A673 (cell line): ENCODE measurements around the gene TRMT61A. TPM values are rescaled to one million over a fixed set of nuclear protein-coding genes. Genes with fewer than 3 reads are reported as not detected.

ENCODE experiments used
- BruUV-seq: library from RNA; stranded (reverse); fragments of 400-500 nt; replicated peaks from 2 replicates; lab custom pipeline; 2021; lab: Mats Ljungman, UMichigan
- CTCF ChIA-PET: fragments of 300-600 bp; sonication (Branson Sonifier 250); formaldehyde crosslinking; loops from one replicate; lab custom pipeline; 2022; ENCODE audit warnings: antibody characterized with exemption; lab: Charles Lee
- POLR2A ChIA-PET: fragments of 300-600 bp; sonication (Branson Sonifier 250); formaldehyde crosslinking; loops from one replicate; lab custom pipeline; 2022; ENCODE audit warnings: antibody characterized with exemption; ENCODE audit not compliant: low non-redundant PET; lab: Charles Lee
- DNase-seq: peaks from one replicate; pipeline ENCODE4 v3.0.0-alpha.2; 2015; ENCODE audit warnings: low spot score
- H3K27ac ChIP-seq: fragments of 200-600 bp; sonication (generic); 2 replicates; pipeline ENCODE4 v1.5.1; 2016; ENCODE audit warnings: mixed run types, low read depth, mild to moderate bottlenecking, mixed read lengths, antibody characterized with exemption, low read length; ENCODE audit not compliant: poor library complexity, severe bottlenecking
- H3K27me3 ChIP-seq: fragments of 200-600 bp; sonication (generic); replicated peaks from 2 replicates; pipeline ENCODE4 v1.6.1; 2017; ENCODE audit warnings: mixed run types, low read depth, mild to moderate bottlenecking, mixed read lengths, antibody characterized with exemption, low read length; ENCODE audit not compliant: insufficient read depth, poor library complexity
- H3K36me3 ChIP-seq: fragments of 200-600 bp; sonication (generic); 2 replicates; pipeline ENCODE4 v1.6.1; 2016; ENCODE audit warnings: mixed run types, mild to moderate bottlenecking, mixed read lengths, antibody characterized with exemption, low read length; ENCODE audit not compliant: insufficient read depth, poor library complexity, severe bottlenecking
- H3K4me1 ChIP-seq: fragments of 200-600 bp; sonication (generic); 2 replicates; pipeline ENCODE4 v1.6.1; 2017; ENCODE audit warnings: mixed run types, mild to moderate bottlenecking, mixed read lengths, antibody characterized with exemption, low read length; ENCODE audit not compliant: insufficient read depth, poor library complexity, severe bottlenecking
- H3K4me3 ChIP-seq: fragments of 200-600 bp; sonication (generic); 2 replicates; pipeline ENCODE4 v1.5.1; 2016; ENCODE audit warnings: low read depth, mixed run types, mild to moderate bottlenecking, mixed read lengths, low read length; ENCODE audit not compliant: poor library complexity, severe bottlenecking
- H3K9me3 ChIP-seq: fragments of 200-600 bp; sonication (generic); 2 replicates; pipeline ENCODE4 v1.6.1; 2016; ENCODE audit warnings: mixed run types, low read depth, mild to moderate bottlenecking, mixed read lengths, antibody characterized with exemption, low read length; ENCODE audit not compliant: poor library complexity, severe bottlenecking
- EZH2 ChIP-seq: fragments of 200-600 bp; sonication (generic); IDR thresholded peaks from 2 replicates; pipeline ENCODE4 v1.6.1; 2017; ENCODE audit warnings: borderline replicate concordance, low read depth, mild to moderate bottlenecking, mixed read lengths, antibody characterized with exemption, low read length; ENCODE audit not compliant: poor library complexity, severe bottlenecking
- intact Hi-C: fragments of 100-400 bp; cut with micrococcal nuclease; formaldehyde crosslinking; loops from one replicate; pipeline ENCODE4 v1.10.0; 2022; ENCODE audit not compliant: unreplicated experiment
- total RNA-seq: library from RNA; stranded (reverse); gene quantifications from 2 replicates; pipeline ENCODE4 v1.2.3, GENCODE V29; 2021
- TF ChIP-seq, protein P1 (sequence below): fragments of 300-800, 200-600 bp; sonication (generic); conservative IDR thresholded peaks from 2 replicates; pipeline ENCODE4 v1.5.1; 2017; ENCODE audit warnings: low read depth, mild to moderate bottlenecking, antibody characterized with exemption, low read length, moderate library complexity, mixed read lengths

The TRMT61A gene
- total RNA-seq, 1 experiment from 2014 or later: 23.6 TPM

- BruUV-seq: TSS peak; percentile 23
- H3K36me3 ChIP-seq: peaks cover 15% of the 10 kb centered on the region
Observed at GRCh38 chr14:103574104-103574503, 45.1 kb downstream of the TRMT61A start.

DNA sequence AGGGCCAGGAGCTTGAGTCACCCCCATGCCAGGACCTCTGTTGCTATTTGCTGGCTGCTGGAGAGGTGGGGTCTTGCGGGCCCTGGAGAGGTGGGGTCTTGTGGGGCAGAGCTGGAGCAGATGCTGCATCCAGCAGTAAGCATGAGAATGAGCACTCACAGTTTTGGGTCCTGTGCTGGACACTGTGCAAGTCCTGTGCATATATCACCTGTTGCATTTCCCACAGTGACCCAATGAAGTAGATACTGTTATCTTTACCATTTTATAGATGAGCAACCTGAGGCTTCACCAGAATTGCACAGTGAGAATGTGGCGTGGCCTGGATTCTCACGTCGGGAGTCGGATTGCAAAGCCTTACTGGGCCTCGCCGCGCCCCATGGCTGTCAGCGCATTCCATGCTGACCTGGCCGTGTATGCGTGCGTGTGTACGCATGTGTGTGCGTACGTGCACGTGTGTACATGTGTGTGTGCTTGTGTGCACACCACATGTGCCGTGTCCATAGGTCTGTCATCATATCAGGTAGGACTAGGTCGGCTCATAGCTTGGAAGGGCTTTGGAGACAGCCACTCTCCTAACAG, 45.8 kb downstream of the TRMT61A start:
- Histone ChIP-seq H3K4me3 (no peak overlapping the region), H3K27ac (no peak overlapping the region), H3K27me3 (no peaks in the 10 kb centered on the region), H3K9me3 (no peaks in the 10 kb centered on the region), H3K4me1 (peaks cover 14% of the 10 kb centered on the region), H3K36me3 (peaks cover 15% of the 10 kb centered on the region)
- ChIA-PET POLR2A (no interaction called here), CTCF (no interaction called here)
- no peak for TF ChIP-seq EZH2
- TF ChIP-seq, protein P1, sequence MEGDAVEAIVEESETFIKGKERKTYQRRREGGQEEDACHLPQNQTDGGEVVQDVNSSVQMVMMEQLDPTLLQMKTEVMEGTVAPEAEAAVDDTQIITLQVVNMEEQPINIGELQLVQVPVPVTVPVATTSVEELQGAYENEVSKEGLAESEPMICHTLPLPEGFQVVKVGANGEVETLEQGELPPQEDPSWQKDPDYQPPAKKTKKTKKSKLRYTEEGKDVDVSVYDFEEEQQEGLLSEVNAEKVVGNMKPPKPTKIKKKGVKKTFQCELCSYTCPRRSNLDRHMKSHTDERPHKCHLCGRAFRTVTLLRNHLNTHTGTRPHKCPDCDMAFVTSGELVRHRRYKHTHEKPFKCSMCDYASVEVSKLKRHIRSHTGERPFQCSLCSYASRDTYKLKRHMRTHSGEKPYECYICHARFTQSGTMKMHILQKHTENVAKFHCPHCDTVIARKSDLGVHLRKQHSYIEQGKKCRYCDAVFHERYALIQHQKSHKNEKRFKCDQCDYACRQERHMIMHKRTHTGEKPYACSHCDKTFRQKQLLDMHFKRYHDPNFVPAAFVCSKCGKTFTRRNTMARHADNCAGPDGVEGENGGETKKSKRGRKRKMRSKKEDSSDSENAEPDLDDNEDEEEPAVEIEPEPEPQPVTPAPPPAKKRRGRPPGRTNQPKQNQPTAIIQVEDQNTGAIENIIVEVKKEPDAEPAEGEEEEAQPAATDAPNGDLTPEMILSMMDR: no peak
- intact Hi-C loops: loop anchor here (5.0 to 10.0 kb wide), 2 partner anchors 108 to 410 kb away; no protein-coding TSS in a partner anchor
- no peak for DNase-seq
- no TSS peak for BruUV-seq

More at GRCh38 chr14:103574104-103574503, 45.1 kb downstream of the TRMT61A start:
- Histone ChIP-seq H3K4me3 (no peak overlapping the region), H3K4me1 (peaks cover 19% of the 10 kb centered on the region), H3K9me3 (no peaks in the 10 kb centered on the region), H3K27me3 (no peaks in the 10 kb centered on the region), H3K27ac (no peak overlapping the region)
- intact Hi-C loops: loop anchor here (5.0 to 10.0 kb wide), 2 partner anchors 108 to 411 kb away; no protein-coding TSS in a partner anchor
- POLR2A ChIA-PET: no interaction called here
- CTCF ChIA-PET: no interaction called here
- no peak for DNase-seq
- no peak for TF ChIP-seq EZH2
- TF ChIP-seq, protein P1: no peak

GRCh38 chr14:103576371-103577024, 47.5 kb downstream of the TRMT61A start:
- Histone ChIP-seq H3K4me1 (peaks cover 14% of the 10 kb centered on the region), H3K27me3 (no peaks in the 10 kb centered on the region), H3K36me3 (peaks cover 15% of the 10 kb centered on the region), H3K4me3 (no peak overlapping the region), H3K9me3 (no peaks in the 10 kb centered on the region), H3K27ac (no peak overlapping the region)
- ChIA-PET POLR2A (no interaction called here), CTCF (no interaction called here)
- DNase-seq: peak; percentile 93
- intact Hi-C loops: loop anchor here (10.0 kb wide), 1 partner anchor 408 kb away; no protein-coding TSS in a partner anchor
- no TSS peak for BruUV-seq
- TF ChIP-seq, protein P1: no peak
- no peak for TF ChIP-seq EZH2
